AG04449 (cell line): Measurements from ENCODE around the gene RING1.

Experiments
- CTCF ChIA-PET: fragments of 350-600 bp; formaldehyde crosslinking; extraction: SDS; loops from one replicate; lab custom pipeline; 2021; ENCODE audit warnings: antibody characterized with exemption; lab: Yijun Ruan, JAX
- POLR2A ChIA-PET: fragments of 400-600, 350-600 bp; formaldehyde crosslinking; extraction: SDS; loops from one replicate; lab custom pipeline; 2020; ENCODE audit warnings: antibody characterized with exemption, inconsistent platforms; lab: Yijun Ruan, JAX
- DNase-seq: peaks from one replicate; pipeline ENCODE4 v3.0.0-alpha.2; 2010; ENCODE audit warnings: low read depth, low spot score
- H3K4me3 ChIP-seq: 2 replicates; pipeline ENCODE4 v1.5.1; 2011; ENCODE audit warnings: low read depth, mild to moderate bottlenecking, control low read depth, low read length
- TF ChIP-seq, protein P1 (sequence below): IDR thresholded peaks from one replicate; pipeline ENCODE4 v1.5.1; 2011; ENCODE audit warnings: mild to moderate bottlenecking, moderate library complexity, low read length, control low read depth, inconsistent platforms; ENCODE audit not compliant: insufficient read depth; ENCODE audit errors: missing control alignments

RING1 gene

DNA sequence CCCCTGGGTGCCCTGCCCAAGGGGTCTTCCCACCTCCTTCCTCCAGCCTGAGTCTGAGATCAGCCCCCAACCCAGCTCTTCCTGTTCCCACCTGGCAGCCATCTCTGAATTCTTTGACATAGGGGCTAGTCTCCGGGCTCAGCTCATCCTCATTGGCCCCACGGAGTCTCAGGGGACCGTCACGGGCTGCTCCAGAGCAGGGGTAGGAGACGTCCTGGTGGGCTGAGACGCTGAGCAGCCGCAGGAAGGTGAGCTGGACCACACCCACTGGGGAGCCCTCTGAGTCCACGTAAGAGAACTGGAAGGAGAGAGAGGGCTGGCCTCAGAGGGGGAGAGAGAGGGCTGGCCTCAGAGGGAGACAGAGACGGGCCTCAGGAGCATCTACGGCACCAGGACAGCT lies 44.1 kb upstream of the RING1 start:
- ChIA-PET POLR2A (no interaction called here), CTCF (interaction anchor here (1.0 to 7.9 kb wide), 6 partner anchors 9 to 150 kb away, joined by 3 to 91 read pairs (median 12); no protein-coding TSS in a partner anchor)
- H3K4me3 ChIP-seq, result no peak overlapping the region
- TF ChIP-seq, protein P1, sequence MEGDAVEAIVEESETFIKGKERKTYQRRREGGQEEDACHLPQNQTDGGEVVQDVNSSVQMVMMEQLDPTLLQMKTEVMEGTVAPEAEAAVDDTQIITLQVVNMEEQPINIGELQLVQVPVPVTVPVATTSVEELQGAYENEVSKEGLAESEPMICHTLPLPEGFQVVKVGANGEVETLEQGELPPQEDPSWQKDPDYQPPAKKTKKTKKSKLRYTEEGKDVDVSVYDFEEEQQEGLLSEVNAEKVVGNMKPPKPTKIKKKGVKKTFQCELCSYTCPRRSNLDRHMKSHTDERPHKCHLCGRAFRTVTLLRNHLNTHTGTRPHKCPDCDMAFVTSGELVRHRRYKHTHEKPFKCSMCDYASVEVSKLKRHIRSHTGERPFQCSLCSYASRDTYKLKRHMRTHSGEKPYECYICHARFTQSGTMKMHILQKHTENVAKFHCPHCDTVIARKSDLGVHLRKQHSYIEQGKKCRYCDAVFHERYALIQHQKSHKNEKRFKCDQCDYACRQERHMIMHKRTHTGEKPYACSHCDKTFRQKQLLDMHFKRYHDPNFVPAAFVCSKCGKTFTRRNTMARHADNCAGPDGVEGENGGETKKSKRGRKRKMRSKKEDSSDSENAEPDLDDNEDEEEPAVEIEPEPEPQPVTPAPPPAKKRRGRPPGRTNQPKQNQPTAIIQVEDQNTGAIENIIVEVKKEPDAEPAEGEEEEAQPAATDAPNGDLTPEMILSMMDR, result no peak
- DNase-seq, result no peak

DNA sequence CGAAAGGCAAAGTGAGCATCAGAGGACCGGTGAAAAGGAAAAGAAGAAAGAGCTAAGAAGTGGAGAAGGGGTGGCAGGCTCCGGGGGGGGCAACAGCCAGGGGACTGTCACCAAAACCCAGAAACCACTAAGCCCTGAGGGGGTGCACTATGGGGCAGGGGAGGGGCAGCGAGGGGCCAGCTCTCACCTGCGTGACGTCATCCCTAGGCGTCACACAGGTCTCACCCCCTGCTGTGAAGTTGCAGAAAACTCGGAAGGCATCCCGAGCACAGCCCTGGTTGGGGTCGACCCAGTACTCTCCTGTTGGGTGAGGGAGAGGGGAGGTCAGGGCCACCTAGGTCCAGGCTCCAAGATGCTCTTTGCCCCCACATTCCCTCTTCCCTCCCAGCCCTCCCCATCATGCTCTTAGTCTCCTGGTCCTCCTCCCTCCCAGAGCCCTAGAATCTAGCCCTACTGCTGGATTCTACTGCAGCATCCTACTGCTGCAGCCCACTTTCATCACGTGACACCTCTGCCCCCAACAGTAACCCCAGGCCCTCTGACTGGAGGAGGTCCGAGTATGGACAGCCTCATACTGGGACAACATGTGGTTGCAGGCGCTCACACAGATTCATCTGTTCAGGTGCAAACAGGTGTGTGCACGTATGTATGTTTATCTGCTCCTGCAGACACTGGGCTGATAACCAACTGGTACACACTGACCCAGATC lies 43.5 kb upstream of the RING1 start:
- H3K4me3 ChIP-seq, result no peak overlapping the region
- TF ChIP-seq, protein P1, result no peak
- ChIA-PET POLR2A (no interaction called here), CTCF (interaction anchor here (0.7 to 7.9 kb wide), 6 partner anchors 9 to 150 kb away, joined by 3 to 91 read pairs (median 6); no protein-coding TSS in a partner anchor)
- DNase-seq, result no peak

DNA sequence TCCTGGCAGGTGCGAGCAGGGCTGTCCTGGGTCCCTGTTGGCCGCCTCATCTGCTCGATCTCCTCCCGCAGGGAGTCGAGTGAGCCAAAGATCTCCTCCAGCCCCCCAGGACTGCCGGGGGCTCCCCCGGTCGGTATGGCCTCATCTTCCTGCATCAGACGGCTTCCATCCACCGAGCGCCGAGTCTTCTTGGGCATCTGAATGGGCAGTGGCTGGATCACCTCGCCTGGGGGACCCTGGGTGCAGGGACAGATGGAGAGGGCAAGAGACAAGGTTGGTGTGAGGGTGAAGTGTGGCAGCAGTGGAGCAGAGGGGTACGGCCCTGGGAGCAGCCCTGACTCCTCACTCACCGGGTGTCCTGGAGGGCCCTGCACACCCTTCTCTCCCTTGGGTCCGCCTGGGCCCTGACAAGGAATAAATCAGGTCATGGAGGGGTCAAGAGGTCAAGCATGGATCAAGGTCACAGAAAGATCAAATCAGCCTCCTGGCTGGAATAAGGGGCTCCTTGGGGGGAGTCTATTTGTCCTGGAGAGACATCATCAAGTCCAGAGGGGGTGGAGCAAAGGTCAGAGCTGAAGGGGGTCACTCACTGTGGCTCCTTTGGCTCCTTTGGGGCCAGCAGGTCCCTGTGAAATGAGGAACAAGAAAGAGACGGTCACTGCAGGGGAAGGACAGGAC lies 42.6 kb upstream of the RING1 start:
- CTCF ChIA-PET, result interaction anchor here (2.0 to 7.9 kb wide), 2 partner anchors 32 to 82 kb away, joined by 4 to 91 read pairs; no protein-coding TSS in a partner anchor
- H3K4me3 ChIP-seq, result no peak overlapping the region
- POLR2A ChIA-PET, result no interaction called here
- TF ChIP-seq, protein P1, result no peak
- no peak for DNase-seq

DNA sequence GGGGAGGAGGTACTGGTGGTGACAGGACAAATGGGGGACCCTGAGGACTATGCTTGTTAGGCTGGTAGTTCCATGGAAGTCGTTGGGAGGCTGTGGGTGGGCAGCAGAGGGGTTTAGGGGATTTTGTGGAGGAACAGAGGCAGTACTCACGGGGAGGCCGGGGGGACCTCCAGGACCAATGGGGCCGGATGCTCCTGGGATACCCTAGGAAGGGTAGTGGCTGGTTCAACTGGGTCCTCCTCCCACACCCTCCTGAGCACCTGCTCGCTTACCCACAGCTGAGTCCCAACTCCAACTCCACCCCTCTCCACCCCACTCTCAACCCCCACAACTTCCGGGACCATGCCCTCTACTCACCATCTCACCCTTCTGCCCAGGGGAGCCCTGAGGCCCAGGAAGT lies 41.9 kb upstream of the RING1 start:
- ChIA-PET CTCF (interaction anchor here (2.0 kb wide), 1 partner anchor 31 kb away, joined by 4 read pairs; no protein-coding TSS in a partner anchor), POLR2A (no interaction called here)
- TF ChIP-seq, protein P1, result no peak
- no peak for DNase-seq
- no peak overlapping the region for H3K4me3 ChIP-seq

DNA sequence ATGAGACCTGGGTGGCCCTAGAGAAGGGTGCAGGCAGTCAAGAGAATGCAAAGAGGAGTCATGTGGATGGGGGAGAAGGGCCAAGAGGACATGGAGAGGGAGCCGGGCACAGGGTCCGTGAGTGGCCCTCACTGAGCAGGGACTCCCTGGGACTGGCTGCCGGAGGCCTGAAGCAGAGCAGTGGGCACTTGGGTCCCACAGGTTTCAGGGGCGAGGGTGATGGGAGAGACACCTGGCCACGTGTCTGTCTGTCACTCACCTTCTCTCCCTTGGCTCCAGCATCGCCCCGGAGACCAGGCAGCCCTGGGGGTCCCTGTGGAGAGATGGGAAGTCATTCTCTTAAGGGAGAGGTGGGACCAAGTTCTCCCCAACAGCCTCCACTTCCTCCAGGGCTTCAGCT lies 41.5 kb upstream of the RING1 start:
- DNase-seq, result no peak
- TF ChIP-seq, protein P1, result no peak
- ChIA-PET CTCF (interaction anchor here (2.0 kb wide), 1 partner anchor 31 kb away, joined by 4 read pairs; no protein-coding TSS in a partner anchor), POLR2A (no interaction called here)
- no peak overlapping the region for H3K4me3 ChIP-seq
